ENCODE data around the gene CELF4. TPM values are rescaled to one million over a fixed set of nuclear protein-coding genes. Genes with fewer than 3 reads are reported as not detected.

Gene CELF4
- total and polyA plus RNA-seq, 2 of the 4 experiments (the other 2 are of a cell fraction) = not detected

GRCh38 chr18:37235583-37235982 is 330.0 kb downstream of the CELF4 start:
- no peaks in the 10 kb centered on the region for H3K9me1 ChIP-seq (ENCODE audit: insufficient read depth, low read length)
- intact Hi-C loops (cut with micrococcal nuclease) = no loop called here
- H3K4ac ChIP-seq (ENCODE audit: low read depth, low read length) = no peak overlapping the region
- no peaks in the 10 kb centered on the region for H3K36me3 ChIP-seq (ENCODE audit: control insufficient read depth, insufficient read depth, low read length)
- no peak for DNase-seq
- H3K14ac ChIP-seq (replicated peaks; ENCODE audit: low read depth, low read length) = no peak overlapping the region
- H3K23ac ChIP-seq (ENCODE audit: low read depth, low read length) = no peak overlapping the region
- no peaks in the 10 kb centered on the region for H3K79me1 ChIP-seq (ENCODE audit: low read depth in 1 of 2, low read length in 2 of 2)
- H4K91ac ChIP-seq (ENCODE audit: insufficient read depth, low read depth, low read length) = no peak overlapping the region
- in situ Hi-C loops (cut with MboI; ENCODE audit: low sequenced_read_pairs) = no loop called here
- H3K9me3 ChIP-seq (ENCODE audit: control insufficient read depth, insufficient read depth, low read length) = no peaks in the 10 kb centered on the region
- no peaks in the 10 kb centered on the region for H3K4me1 ChIP-seq (ENCODE audit: control insufficient read depth, insufficient read depth, low read length)
- no TSS peak for BruUV-seq (replicated peaks)
- no peaks in the 10 kb centered on the region for H4K20me1 ChIP-seq (ENCODE audit: insufficient read depth, low read length)
- H3K18ac ChIP-seq (ENCODE audit: low read depth, low read length) = no peak overlapping the region
- no peak for ATAC-seq (ENCODE audit: low read depth)
- CTCF ChIA-PET = no interaction called here
- no peak overlapping the region for H3K56ac ChIP-seq (ENCODE audit: extremely low read depth, insufficient read depth, low read length)
- dilution Hi-C loops (cut with HindIII; ENCODE audit: low sequenced_read_pairs, unreplicated experiment) = no loop called here
- no peak for TF ChIP-seq POLR2A (IDR thresholded peaks at IDR 0.05; ENCODE audit: low read depth, low read length)
- TF ChIP-seq SMC3 (IDR thresholded peaks at IDR 0.05; ENCODE audit: low read depth, low read length) = no peak
- no peak for TF ChIP-seq MAFK (IDR thresholded peaks at IDR 0.05; ENCODE audit: low read depth, low read length)
- no peak overlapping the region for H2BK20ac ChIP-seq (ENCODE audit: low read depth, low read length)
- no peak overlapping the region for H2BK15ac ChIP-seq (ENCODE audit: low read depth, low read length)
- H3K9ac ChIP-seq (ENCODE audit: low read depth, low read length) = no peak overlapping the region
- POLR2A ChIA-PET (ENCODE audit: unreplicated experiment) = no interaction called here
- H3K4me2 ChIP-seq (ENCODE audit: low read depth, low read length) = no peak overlapping the region
- H2BK5ac ChIP-seq (ENCODE audit: low read depth, low read length, poor library complexity, severe bottlenecking) = no peak overlapping the region
- no peak overlapping the region for H3K27ac ChIP-seq (ENCODE audit: insufficient read depth, low read length)
- H2AFZ ChIP-seq (replicated peaks; ENCODE audit: low read length, poor library complexity) = no peak overlapping the region
- H3K4me3 ChIP-seq (ENCODE audit: insufficient read depth, low read depth, low read length) = no peak overlapping the region
- no peak overlapping the region for H2AK9ac ChIP-seq (replicated peaks; ENCODE audit: low read depth, low read length, poor library complexity)
- no peak overlapping the region for H4K5ac ChIP-seq (ENCODE audit: low read depth, low read length)
- H2BK120ac ChIP-seq (ENCODE audit: low read depth, low read length) = no peak overlapping the region
- no peaks in the 10 kb centered on the region; the same call in 1 of the 2 replicates for H3K27me3 ChIP-seq (ENCODE audit: control insufficient read depth, insufficient read depth, low read length)
- H4K8ac ChIP-seq (ENCODE audit: low read depth in 2 of 2, low read length in 2 of 2) = no peak overlapping the region
- H2AK5ac ChIP-seq (ENCODE audit: low read depth, low read length) = no peak overlapping the region
- WGBS, 2 experiments (ENCODE audit: extremely low coverage in 2 of 2, insufficient read length in 1 of 2) = 100% methylated on average over 1 of the region's 2 CpGs; no CpG with 5 or more reads in 1 of the 2 experiments
